GM23338 (cell line): Measurements from ENCODE around the gene ESM1. TPM values are rescaled to one million over a fixed set of nuclear protein-coding genes. Genes with fewer than 3 reads are reported as not detected.
A peak's percentile ranks its signal among the peaks of the same experiment; 100 is the strongest.

ENCODE experiments used
- ATAC-seq: fragments of 200-7000 bp; cut with Tn5 transposase; 3 replicates; pipeline ENCODE4 v1.9.1; 2020
- DNase-seq: peaks from one replicate; pipeline ENCODE4 v3.0.0-alpha.2; 2015; ENCODE audit warnings: low spot score
- H2AFZ ChIP-seq: fragments of 200-600 bp; sonication (generic); 2 replicates; pipeline ENCODE4 v1.8.0; 2016; ENCODE audit warnings: antibody characterized with exemption, mild to moderate bottlenecking, moderate library complexity
- H3F3A ChIP-seq: fragments of 200-600 bp; sonication (generic); replicated peaks from 2 replicates; pipeline ENCODE4 v1.8.0; 2017; ENCODE audit warnings: antibody characterized with exemption, mixed run types, low read depth
- H3K27ac ChIP-seq: fragments of 200-600 bp; sonication (generic); 2 replicates; pipeline ENCODE4 v1.6.1; 2016; ENCODE audit warnings: low read depth
- H3K27me3 ChIP-seq: fragments of 200-600 bp; sonication (generic); 2 replicates; pipeline ENCODE4 v1.8.0; 2016; ENCODE audit warnings: mild to moderate bottlenecking, mixed run types, moderate library complexity; ENCODE audit not compliant: insufficient read depth
- H3K36me3 ChIP-seq: fragments of 200-600 bp; sonication (generic); 2 replicates; pipeline ENCODE4 v1.8.0; 2016; ENCODE audit warnings: mild to moderate bottlenecking; ENCODE audit not compliant: insufficient read depth
- H3K4me1 ChIP-seq: fragments of 200-600 bp; sonication (generic); 2 replicates; pipeline ENCODE4 v1.8.0; 2016; ENCODE audit warnings: mild to moderate bottlenecking, moderate library complexity; ENCODE audit not compliant: insufficient read depth
- H3K4me2 ChIP-seq: fragments of 200-600 bp; sonication (generic); 2 replicates; pipeline ENCODE4 v1.7.1; 2017; ENCODE audit warnings: mixed run types
- H3K4me3 ChIP-seq: fragments of 200-600 bp; sonication (generic); 2 replicates; pipeline ENCODE4 v1.6.1; 2016; ENCODE audit warnings: mixed run types
- H3K79me2 ChIP-seq: fragments of 200-600 bp; sonication (generic); replicated peaks from 2 replicates; pipeline ENCODE4 v1.8.0; 2017; ENCODE audit warnings: mild to moderate bottlenecking; ENCODE audit not compliant: insufficient read depth
- H3K9me2 ChIP-seq: fragments of 200-600 bp; sonication (generic); 2 replicates; pipeline ENCODE4 v1.8.0; 2017; ENCODE audit not compliant: insufficient read depth
- H4K20me1 ChIP-seq: fragments of 200-600 bp; sonication (generic); replicated peaks from 2 replicates; pipeline ENCODE4 v1.8.0; 2017; ENCODE audit warnings: mild to moderate bottlenecking; ENCODE audit not compliant: insufficient read depth
- H3K27ac Mint-ChIP-seq: 2 replicates; pipeline ENCODE4 v1.8.0; 2020; ENCODE audit warnings: inconsistent platforms, mild to moderate bottlenecking, moderate library complexity, mixed read lengths
- H3K27me3 Mint-ChIP-seq: 3 replicates; pipeline ENCODE4 v1.8.0; 2022; ENCODE audit warnings: low read depth, mild to moderate bottlenecking, moderate library complexity, mixed read lengths, inconsistent platforms; ENCODE audit not compliant: insufficient read depth, poor library complexity
- H3K36me3 Mint-ChIP-seq: 3 replicates; pipeline ENCODE4 v1.8.0; 2021; ENCODE audit warnings: low read depth, mild to moderate bottlenecking, inconsistent platforms, moderate library complexity, mixed read lengths
- H3K4me1 Mint-ChIP-seq: 3 replicates; pipeline ENCODE4 v1.8.0; 2020; ENCODE audit warnings: mild to moderate bottlenecking, inconsistent platforms, mixed read lengths
- H3K4me3 Mint-ChIP-seq: 3 replicates; pipeline ENCODE4 v1.8.0; 2021; ENCODE audit warnings: moderate library complexity, mild to moderate bottlenecking, inconsistent platforms, mixed read lengths
- H3K9me3 Mint-ChIP-seq: 3 replicates; pipeline ENCODE4 v1.8.0; 2020; ENCODE audit warnings: moderate library complexity, mild to moderate bottlenecking, inconsistent platforms, mixed read lengths
- CREB1 ChIP-seq: fragments of 250-450 bp; sonication (Bioruptor Pico); IDR thresholded peaks from 2 replicates; pipeline ENCODE4 v1.5.0; 2020; ENCODE audit warnings: low read depth, mild to moderate bottlenecking, moderate library complexity
- JUNB ChIP-seq: IDR thresholded peaks from one replicate; pipeline ENCODE4 v1.6.1; 2016; ENCODE audit warnings: antibody characterized with exemption; ENCODE audit not compliant: unreplicated experiment
- NANOG ChIP-seq: IDR thresholded peaks from 2 replicates; pipeline ENCODE4 v1.6.1; 2016; ENCODE audit warnings: antibody characterized with exemption, borderline replicate concordance
- POLR2AphosphoS5 ChIP-seq: IDR thresholded peaks from 2 replicates; pipeline ENCODE4 v1.6.1; 2016; ENCODE audit warnings: antibody characterized with exemption, low read depth
- STAT1 ChIP-seq: IDR thresholded peaks from one replicate; pipeline ENCODE4 v1.6.1; 2016; ENCODE audit warnings: antibody characterized with exemption; ENCODE audit not compliant: unreplicated experiment
- ZNF114 ChIP-seq: fragments of 250-450 bp; sonication (Bioruptor Pico); IDR thresholded peaks from 2 replicates; pipeline ENCODE4 v1.5.0; 2020; ENCODE audit warnings: mild to moderate bottlenecking, moderate library complexity
- ZNF331 ChIP-seq: fragments of 250-450 bp; sonication (Bioruptor Pico); IDR thresholded peaks from 2 replicates; pipeline ENCODE4 v1.5.0; 2020; ENCODE audit warnings: low read depth, mild to moderate bottlenecking, moderate library complexity
- polyA plus RNA-seq: library from polyadenylated mRNA; unstranded; fragments of >200 nt; fragmentation: Nextera tagmentation; extraction: Ambion mirVana; gene quantifications from 2 replicates; pipeline ENCODE4 v1.2.1, GENCODE V29; 2016
- total RNA-seq: library from RNA; depleted of rRNA; stranded (reverse); fragments of >200 nt; shearing (Covaris generic); gene quantifications from 2 replicates; pipeline ENCODE4 v1.2.3, GENCODE V29; 2014
- TF ChIP-seq, protein P1 (sequence below): fragments of 250-450 bp; sonication (Bioruptor Pico); IDR thresholded peaks from 2 replicates; pipeline ENCODE4 v1.5.0; 2020; ENCODE audit warnings: mild to moderate bottlenecking, moderate library complexity
- TF ChIP-seq, protein P2 (sequence below): IDR thresholded peaks from 2 replicates; pipeline ENCODE4 v1.6.1; 2016; ENCODE audit warnings: antibody characterized with exemption
- TF ChIP-seq, protein P3 (sequence below): IDR thresholded peaks from one replicate; pipeline ENCODE4 v1.6.1; 2018; ENCODE audit warnings: antibody characterized with exemption; ENCODE audit not compliant: unreplicated experiment

Gene ESM1
- total and polyA plus RNA-seq, 2 experiments from 2014 or later = 0.14 TPM; not detected in 1

DNA sequence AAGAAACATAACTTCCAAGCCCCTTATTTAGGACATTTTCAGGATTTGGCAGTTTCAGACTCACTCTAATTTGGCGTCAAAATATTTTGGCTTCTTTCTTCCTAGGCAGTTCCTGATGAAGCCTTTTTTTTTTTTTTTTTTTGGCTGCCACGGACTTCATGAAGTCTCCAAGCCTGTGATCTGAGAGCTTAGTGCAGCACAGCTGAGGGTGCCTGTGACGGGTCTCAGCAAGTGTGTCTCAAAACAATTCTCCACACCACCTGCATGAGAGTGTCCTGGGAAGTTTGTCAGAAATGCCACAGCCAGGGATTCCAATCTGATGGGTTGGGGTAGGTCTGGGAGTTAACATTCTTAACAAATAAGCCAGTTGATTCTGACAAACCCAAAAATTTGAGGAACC is 6.0 kb upstream of the ESM1 start:
- Histone ChIP-seq H4K20me1 (no peaks in the 10 kb centered on the region), H3K27me3 (no peaks in the 10 kb centered on the region), H2AFZ (no peak overlapping the region), H3F3A (no peaks in the 10 kb centered on the region), H3K36me3 (no peaks in the 10 kb centered on the region), H3K4me2 (peak overlapping the region; percentile 27; the same call in 1 of the 2 replicates), H3K4me1 (peaks cover 50% of the 10 kb centered on the region), H3K9me2 (peaks cover 9% of the 10 kb centered on the region), H3K79me2 (no peaks in the 10 kb centered on the region), H3K27ac (no peak overlapping the region), H3K4me3 (no peak overlapping the region)
- no peak overlapping the region for H3K4me3 Mint-ChIP-seq
- H3K27me3 Mint-ChIP-seq = peaks cover 4% of the 10 kb centered on the region
- H3K9me3 Mint-ChIP-seq = no peaks in the 10 kb centered on the region
- DNase-seq (peak; percentile 6), ATAC-seq (no peak)
- TF ChIP-seq, protein P1, sequence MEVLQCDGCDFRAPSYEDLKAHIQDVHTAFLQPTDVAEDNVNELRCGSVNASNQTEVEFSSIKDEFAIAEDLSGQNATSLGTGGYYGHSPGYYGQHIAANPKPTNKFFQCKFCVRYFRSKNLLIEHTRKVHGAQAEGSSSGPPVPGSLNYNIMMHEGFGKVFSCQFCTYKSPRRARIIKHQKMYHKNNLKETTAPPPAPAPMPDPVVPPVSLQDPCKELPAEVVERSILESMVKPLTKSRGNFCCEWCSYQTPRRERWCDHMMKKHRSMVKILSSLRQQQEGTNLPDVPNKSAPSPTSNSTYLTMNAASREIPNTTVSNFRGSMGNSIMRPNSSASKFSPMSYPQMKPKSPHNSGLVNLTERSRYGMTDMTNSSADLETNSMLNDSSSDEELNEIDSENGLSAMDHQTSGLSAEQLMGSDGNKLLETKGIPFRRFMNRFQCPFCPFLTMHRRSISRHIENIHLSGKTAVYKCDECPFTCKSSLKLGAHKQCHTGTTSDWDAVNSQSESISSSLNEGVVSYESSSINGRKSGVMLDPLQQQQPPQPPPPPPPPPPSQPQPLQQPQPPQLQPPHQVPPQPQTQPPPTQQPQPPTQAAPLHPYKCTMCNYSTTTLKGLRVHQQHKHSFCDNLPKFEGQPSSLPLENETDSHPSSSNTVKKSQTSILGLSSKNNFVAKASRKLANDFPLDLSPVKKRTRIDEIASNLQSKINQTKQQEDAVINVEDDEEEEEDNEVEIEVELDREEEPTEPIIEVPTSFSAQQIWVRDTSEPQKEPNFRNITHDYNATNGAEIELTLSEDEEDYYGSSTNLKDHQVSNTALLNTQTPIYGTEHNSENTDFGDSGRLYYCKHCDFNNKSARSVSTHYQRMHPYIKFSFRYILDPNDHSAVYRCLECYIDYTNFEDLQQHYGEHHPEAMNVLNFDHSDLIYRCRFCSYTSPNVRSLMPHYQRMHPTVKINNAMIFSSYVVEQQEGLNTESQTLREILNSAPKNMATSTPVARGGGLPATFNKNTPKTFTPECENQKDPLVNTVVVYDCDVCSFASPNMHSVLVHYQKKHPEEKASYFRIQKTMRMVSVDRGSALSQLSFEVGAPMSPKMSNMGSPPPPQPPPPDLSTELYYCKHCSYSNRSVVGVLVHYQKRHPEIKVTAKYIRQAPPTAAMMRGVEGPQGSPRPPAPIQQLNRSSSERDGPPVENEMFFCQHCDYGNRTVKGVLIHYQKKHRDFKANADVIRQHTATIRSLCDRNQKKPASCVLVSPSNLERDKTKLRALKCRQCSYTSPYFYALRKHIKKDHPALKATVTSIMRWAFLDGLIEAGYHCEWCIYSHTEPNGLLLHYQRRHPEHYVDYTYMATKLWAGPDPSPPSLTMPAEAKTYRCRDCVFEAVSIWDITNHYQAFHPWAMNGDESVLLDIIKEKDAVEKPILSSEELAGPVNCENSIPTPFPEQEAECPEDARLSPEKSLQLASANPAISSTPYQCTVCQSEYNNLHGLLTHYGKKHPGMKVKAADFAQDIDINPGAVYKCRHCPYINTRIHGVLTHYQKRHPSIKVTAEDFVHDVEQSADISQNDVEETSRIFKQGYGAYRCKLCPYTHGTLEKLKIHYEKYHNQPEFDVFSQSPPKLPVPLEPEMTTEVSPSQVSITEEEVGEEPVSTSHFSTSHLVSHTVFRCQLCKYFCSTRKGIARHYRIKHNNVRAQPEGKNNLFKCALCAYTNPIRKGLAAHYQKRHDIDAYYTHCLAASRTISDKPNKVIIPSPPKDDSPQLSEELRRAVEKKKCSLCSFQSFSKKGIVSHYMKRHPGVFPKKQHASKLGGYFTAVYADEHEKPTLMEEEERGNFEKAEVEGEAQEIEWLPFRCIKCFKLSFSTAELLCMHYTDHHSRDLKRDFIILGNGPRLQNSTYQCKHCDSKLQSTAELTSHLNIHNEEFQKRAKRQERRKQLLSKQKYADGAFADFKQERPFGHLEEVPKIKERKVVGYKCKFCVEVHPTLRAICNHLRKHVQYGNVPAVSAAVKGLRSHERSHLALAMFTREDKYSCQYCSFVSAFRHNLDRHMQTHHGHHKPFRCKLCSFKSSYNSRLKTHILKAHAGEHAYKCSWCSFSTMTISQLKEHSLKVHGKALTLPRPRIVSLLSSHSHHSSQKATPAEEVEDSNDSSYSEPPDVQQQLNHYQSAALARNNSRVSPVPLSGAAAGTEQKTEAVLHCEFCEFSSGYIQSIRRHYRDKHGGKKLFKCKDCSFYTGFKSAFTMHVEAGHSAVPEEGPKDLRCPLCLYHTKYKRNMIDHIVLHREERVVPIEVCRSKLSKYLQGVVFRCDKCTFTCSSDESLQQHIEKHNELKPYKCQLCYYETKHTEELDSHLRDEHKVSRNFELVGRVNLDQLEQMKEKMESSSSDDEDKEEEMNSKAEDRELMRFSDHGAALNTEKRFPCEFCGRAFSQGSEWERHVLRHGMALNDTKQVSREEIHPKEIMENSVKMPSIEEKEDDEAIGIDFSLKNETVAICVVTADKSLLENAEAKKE (CRISPR knock-in tag) = no peak
- H3K4me1 Mint-ChIP-seq = peaks cover 43% of the 10 kb centered on the region
- H3K36me3 Mint-ChIP-seq = no peaks in the 10 kb centered on the region
- no peak overlapping the region for H3K27ac Mint-ChIP-seq

DNA sequence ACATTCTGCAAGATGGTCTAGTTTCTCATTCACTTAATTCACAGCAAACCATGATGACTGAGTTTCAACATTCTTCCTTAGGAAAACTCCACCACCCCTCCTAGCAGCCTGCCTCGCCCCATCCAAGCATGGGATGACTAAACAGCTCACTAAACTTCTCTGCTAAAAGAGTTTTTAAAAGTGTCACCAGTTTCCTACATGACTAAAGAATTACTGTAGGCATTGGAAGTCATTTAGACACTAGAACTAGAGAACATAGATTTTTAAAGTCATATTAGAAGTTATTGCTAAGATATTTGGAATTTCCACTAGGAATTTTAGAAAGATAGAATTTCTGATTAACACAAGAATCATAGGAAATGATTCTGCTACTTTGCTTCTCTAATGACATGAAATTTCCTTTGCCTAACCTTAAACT is 5.5 kb upstream of the ESM1 start:
- H3K36me3 Mint-ChIP-seq = no peaks in the 10 kb centered on the region
- H3K4me1 ChIP-seq = peaks cover 55% of the 10 kb centered on the region
- no peak overlapping the region for H2AFZ ChIP-seq
- H4K20me1 ChIP-seq = no peaks in the 10 kb centered on the region
- H3F3A ChIP-seq = no peaks in the 10 kb centered on the region
- no peaks in the 10 kb centered on the region for H3K27me3 ChIP-seq
- DNase-seq (no peak), ATAC-seq (no peak)
- H3K4me2 ChIP-seq = peak overlapping the region; percentile 27; the same call in 1 of the 2 replicates
- no peak overlapping the region for H3K4me3 ChIP-seq
- H3K27me3 Mint-ChIP-seq = peaks cover 4% of the 10 kb centered on the region
- H3K27ac ChIP-seq = no peak overlapping the region
- H3K9me2 ChIP-seq = peaks cover 9% of the 10 kb centered on the region
- H3K4me1 Mint-ChIP-seq = peaks cover 49% of the 10 kb centered on the region
- no peaks in the 10 kb centered on the region for H3K79me2 ChIP-seq
- H3K27ac Mint-ChIP-seq = peak overlapping the region; percentile 26; the same call in 1 of the 2 replicates
- H3K4me3 Mint-ChIP-seq = no peak overlapping the region
- no peaks in the 10 kb centered on the region for H3K36me3 ChIP-seq
- no peaks in the 10 kb centered on the region for H3K9me3 Mint-ChIP-seq
- TF ChIP-seq CREB1 (CRISPR knock-in tag) (no peak), JUNB (no peak), NANOG (no peak), ZNF331 (CRISPR knock-in tag) (no peak), POLR2AphosphoS5 (no peak), STAT1 (no peak), ZNF114 (CRISPR knock-in tag) (no peak)
- TF ChIP-seq, protein P2, sequence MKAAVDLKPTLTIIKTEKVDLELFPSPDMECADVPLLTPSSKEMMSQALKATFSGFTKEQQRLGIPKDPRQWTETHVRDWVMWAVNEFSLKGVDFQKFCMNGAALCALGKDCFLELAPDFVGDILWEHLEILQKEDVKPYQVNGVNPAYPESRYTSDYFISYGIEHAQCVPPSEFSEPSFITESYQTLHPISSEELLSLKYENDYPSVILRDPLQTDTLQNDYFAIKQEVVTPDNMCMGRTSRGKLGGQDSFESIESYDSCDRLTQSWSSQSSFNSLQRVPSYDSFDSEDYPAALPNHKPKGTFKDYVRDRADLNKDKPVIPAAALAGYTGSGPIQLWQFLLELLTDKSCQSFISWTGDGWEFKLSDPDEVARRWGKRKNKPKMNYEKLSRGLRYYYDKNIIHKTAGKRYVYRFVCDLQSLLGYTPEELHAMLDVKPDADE = no peak
- TF ChIP-seq, protein P3, sequence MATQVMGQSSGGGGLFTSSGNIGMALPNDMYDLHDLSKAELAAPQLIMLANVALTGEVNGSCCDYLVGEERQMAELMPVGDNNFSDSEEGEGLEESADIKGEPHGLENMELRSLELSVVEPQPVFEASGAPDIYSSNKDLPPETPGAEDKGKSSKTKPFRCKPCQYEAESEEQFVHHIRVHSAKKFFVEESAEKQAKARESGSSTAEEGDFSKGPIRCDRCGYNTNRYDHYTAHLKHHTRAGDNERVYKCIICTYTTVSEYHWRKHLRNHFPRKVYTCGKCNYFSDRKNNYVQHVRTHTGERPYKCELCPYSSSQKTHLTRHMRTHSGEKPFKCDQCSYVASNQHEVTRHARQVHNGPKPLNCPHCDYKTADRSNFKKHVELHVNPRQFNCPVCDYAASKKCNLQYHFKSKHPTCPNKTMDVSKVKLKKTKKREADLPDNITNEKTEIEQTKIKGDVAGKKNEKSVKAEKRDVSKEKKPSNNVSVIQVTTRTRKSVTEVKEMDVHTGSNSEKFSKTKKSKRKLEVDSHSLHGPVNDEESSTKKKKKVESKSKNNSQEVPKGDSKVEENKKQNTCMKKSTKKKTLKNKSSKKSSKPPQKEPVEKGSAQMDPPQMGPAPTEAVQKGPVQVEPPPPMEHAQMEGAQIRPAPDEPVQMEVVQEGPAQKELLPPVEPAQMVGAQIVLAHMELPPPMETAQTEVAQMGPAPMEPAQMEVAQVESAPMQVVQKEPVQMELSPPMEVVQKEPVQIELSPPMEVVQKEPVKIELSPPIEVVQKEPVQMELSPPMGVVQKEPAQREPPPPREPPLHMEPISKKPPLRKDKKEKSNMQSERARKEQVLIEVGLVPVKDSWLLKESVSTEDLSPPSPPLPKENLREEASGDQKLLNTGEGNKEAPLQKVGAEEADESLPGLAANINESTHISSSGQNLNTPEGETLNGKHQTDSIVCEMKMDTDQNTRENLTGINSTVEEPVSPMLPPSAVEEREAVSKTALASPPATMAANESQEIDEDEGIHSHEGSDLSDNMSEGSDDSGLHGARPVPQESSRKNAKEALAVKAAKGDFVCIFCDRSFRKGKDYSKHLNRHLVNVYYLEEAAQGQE = no peak
